ENCODE results near the gene STIMATE. TPM values are rescaled to one million over a fixed set of nuclear protein-coding genes. Genes with fewer than 3 reads are reported as not detected.

Gene STIMATE
- total and polyA plus RNA-seq, 2 experiments from 2014 or later = 11.2 to 23.6 TPM

- TF ChIP-seq ETS1 (IDR thresholded peaks at IDR 0.05) (no peak), EZH2 (IDR thresholded peaks at IDR 0.05; ENCODE audit: low read depth, unreplicated experiment) (no peak)
These were observed 75.0 kb downstream of the STIMATE start (continued) for GRCh38 chr3:52822363-52822762.

GRCh38 chr3:52820736-52821135, 76.6 kb downstream of the STIMATE start:
- H3K27ac Mint-ChIP-seq = no peak overlapping the region
- H3K4me1 Mint-ChIP-seq = peaks cover 18% of the 10 kb centered on the region
- peaks cover 4% of the 10 kb centered on the region; the same call in 1 of the 3 replicates for H3K36me3 Mint-ChIP-seq (ENCODE audit: low read depth)
- no peak overlapping the region for H3K4me3 ChIP-seq
- no peaks in the 10 kb centered on the region for H3F3A ChIP-seq (replicated peaks; ENCODE audit: low read depth)
- H3K79me2 ChIP-seq (replicated peaks; ENCODE audit: insufficient read depth) = no peaks in the 10 kb centered on the region
- ATAC-seq = peak; percentile 93
- DNase-seq (ENCODE audit: low spot score) = peak; percentile 83
- no peaks in the 10 kb centered on the region for H4K20me1 ChIP-seq (replicated peaks; ENCODE audit: insufficient read depth)
- H3K4me2 ChIP-seq = no peak overlapping the region
- H3K27ac ChIP-seq (ENCODE audit: low read depth) = no peak overlapping the region
- H2AFZ ChIP-seq = peak overlapping the region; percentile 81
- no peaks in the 10 kb centered on the region for H3K27me3 ChIP-seq (ENCODE audit: insufficient read depth)
- peaks cover 7% of the 10 kb centered on the region; the same call in 1 of the 2 replicates for H3K4me1 ChIP-seq (ENCODE audit: insufficient read depth)
- H3K36me3 ChIP-seq (ENCODE audit: insufficient read depth) = no peaks in the 10 kb centered on the region
- peaks cover 18% of the 10 kb centered on the region for H3K27me3 Mint-ChIP-seq (ENCODE audit: insufficient read depth, low read depth, poor library complexity)
- H3K9me3 Mint-ChIP-seq = no peaks in the 10 kb centered on the region; the same call in 1 of the 3 replicates
- TF ChIP-seq ZNF114 (CRISPR knock-in tag; IDR thresholded peaks at IDR 0.05) (no peak), NANOG (IDR thresholded peaks at IDR 0.05; ENCODE audit: borderline replicate concordance) (no peak), CTCF (conservative IDR thresholded peaks at IDR 0.05; ENCODE audit: low read depth in 2 of 2) (peak; percentile 80 to 92)
- H3K4me3 Mint-ChIP-seq = no peak overlapping the region; the same call in 2 of the 3 replicates
- H3K9me2 ChIP-seq (ENCODE audit: insufficient read depth) = no peaks in the 10 kb centered on the region

- H3K27ac Mint-ChIP-seq = no peak overlapping the region
- Histone ChIP-seq H3K27ac (ENCODE audit: low read depth) (no peak overlapping the region), H3K4me2 (0 out of 2 replicates have a peak overlapping the region, but pooled peaks have one; percentile 38), H3F3A (replicated peaks; ENCODE audit: low read depth) (no peaks in the 10 kb centered on the region), H3K9me2 (ENCODE audit: insufficient read depth) (no peaks in the 10 kb centered on the region), H3K36me3 (ENCODE audit: insufficient read depth) (no peaks in the 10 kb centered on the region), H3K4me1 (ENCODE audit: insufficient read depth) (peaks cover 7% of the 10 kb centered on the region; the same call in 1 of the 2 replicates), H3K79me2 (replicated peaks; ENCODE audit: insufficient read depth) (no peaks in the 10 kb centered on the region), H2AFZ (peak overlapping the region; percentile 81; the same call in 1 of the 2 replicates), H4K20me1 (replicated peaks; ENCODE audit: insufficient read depth) (no peaks in the 10 kb centered on the region), H3K27me3 (ENCODE audit: insufficient read depth) (no peaks in the 10 kb centered on the region), H3K4me3 (no peak overlapping the region)
- no peak overlapping the region; the same call in 2 of the 3 replicates for H3K4me3 Mint-ChIP-seq
- peaks cover 2% of the 10 kb centered on the region; the same call in 1 of the 3 replicates for H3K36me3 Mint-ChIP-seq (ENCODE audit: low read depth)
- DNase-seq (ENCODE audit: low spot score) (peak; percentile 21), ATAC-seq (peak; percentile 53)
- peaks cover 18% of the 10 kb centered on the region for H3K4me1 Mint-ChIP-seq
- H3K9me3 Mint-ChIP-seq = no peaks in the 10 kb centered on the region; the same call in 1 of the 3 replicates
- peaks cover 15% of the 10 kb centered on the region for H3K27me3 Mint-ChIP-seq (ENCODE audit: insufficient read depth, low read depth, poor library complexity)
- no peak for TF ChIP-seq ZNF331 (CRISPR knock-in tag; IDR thresholded peaks at IDR 0.05; ENCODE audit: low read depth)
- TF ChIP-seq CREB1 (CRISPR knock-in tag; IDR thresholded peaks at IDR 0.05; ENCODE audit: low read depth) = no peak
- no peak for TF ChIP-seq POLR2AphosphoS5 (IDR thresholded peaks at IDR 0.05; ENCODE audit: low read depth)
- TF ChIP-seq ZNF462 (CRISPR knock-in tag; IDR thresholded peaks at IDR 0.05) = no peak
- TF ChIP-seq NANOG (IDR thresholded peaks at IDR 0.05; ENCODE audit: borderline replicate concordance) = no peak
- no peak for TF ChIP-seq EZH2 (IDR thresholded peaks at IDR 0.05; ENCODE audit: low read depth, unreplicated experiment)
These were observed 77.4 kb downstream of the STIMATE start for GRCh38 chr3:52819936-52820335.

Measured in GM23338 (cell line).